H1 (cell line): ENCODE data around the gene CACNA1D. TPM values are rescaled to one million over a fixed set of nuclear protein-coding genes. Genes with fewer than 3 reads are reported as not detected.

Source experiments
- BACH1 ChIP-seq: IDR thresholded peaks from 2 replicates; pipeline ENCODE4 v1.6.1; 2012; ENCODE audit warnings: low read length, improper control_type of control experiment
- GABPA ChIP-seq: IDR thresholded peaks from 2 replicates; pipeline ENCODE4 v1.6.1; 2011; ENCODE audit warnings: mild to moderate bottlenecking, low read length, moderate library complexity, borderline replicate concordance; ENCODE audit not compliant: insufficient read depth
- HDAC2 ChIP-seq, 2 experiments: fragments of 300-600 bp in 1 of 2; sonication (generic) in 1 of 2; IDR thresholded peaks; 2 replicates each; pipeline ENCODE4 v1.6.1; 2011 to 2012; ENCODE audit warnings: low read depth in 2 of 2, low read length in 2 of 2, mild to moderate bottlenecking in 2 of 2, moderate library complexity in 2 of 2, borderline replicate concordance in 1 of 2, inconsistent platforms in 1 of 2
- NRF1 ChIP-seq: IDR thresholded peaks from 2 replicates; pipeline ENCODE4 v1.6.1; 2011; ENCODE audit warnings: mild to moderate bottlenecking, low read depth, low read length, improper control_type of control experiment
- SIN3A ChIP-seq, 2 experiments: IDR thresholded peaks in 1 of 2; conservative IDR thresholded peaks in 1 of 2; 2 replicates each; pipeline ENCODE4 v1.6.1; 2011 to 2012; ENCODE audit warnings: low read length in 2 of 2, improper control_type of control experiment in 1 of 2, low read depth in 1 of 2, mild to moderate bottlenecking in 1 of 2
- SP1 ChIP-seq: IDR thresholded peaks from 2 replicates; pipeline ENCODE4 v1.6.1; 2011; ENCODE audit warnings: low read depth, low read length
- SUZ12 ChIP-seq: fragments of 200-600 bp; sonication (generic); IDR thresholded peaks from 2 replicates; pipeline ENCODE4 v1.6.1; 2012; ENCODE audit warnings: mild to moderate bottlenecking, inconsistent platforms, low read length, moderate library complexity, mixed read lengths
- polyA plus RNA-seq, 7 experiments: library from polyadenylated mRNA; depleted of rRNA in 3 of 7; stranded (reverse) in 5 of 7; unstranded in 2 of 7; fragments of >200 nt in 5 of 7; fragments of 200-250 nt in 2 of 7; gene quantifications; 1 replicate in 5 of 7; 2 replicates in 1 of 7; 4 replicates in 1 of 7; pipeline versions ENCODE4 v1.2.1 to v1.2.3, GENCODE V29; 2011 to 2013; ENCODE audit warnings: missing spikeins in 2 of 7, mixed read lengths in 2 of 7
- total RNA-seq: library from RNA; stranded (reverse); fragmentation: NEBNext Ultra II Directional; extraction: Animal tissue kit (Norgen Biotek cat#: 25700); gene quantifications from 2 replicates; pipeline ENCODE4 v1.2.1, GENCODE V29; 2021

CACNA1D gene
- total and polyA plus RNA-seq, 2 of the 8 experiments (the other 6 are each of a cell fraction or from before 2014, with no cell fraction given): 2.0 to 2.9 TPM

DNA sequence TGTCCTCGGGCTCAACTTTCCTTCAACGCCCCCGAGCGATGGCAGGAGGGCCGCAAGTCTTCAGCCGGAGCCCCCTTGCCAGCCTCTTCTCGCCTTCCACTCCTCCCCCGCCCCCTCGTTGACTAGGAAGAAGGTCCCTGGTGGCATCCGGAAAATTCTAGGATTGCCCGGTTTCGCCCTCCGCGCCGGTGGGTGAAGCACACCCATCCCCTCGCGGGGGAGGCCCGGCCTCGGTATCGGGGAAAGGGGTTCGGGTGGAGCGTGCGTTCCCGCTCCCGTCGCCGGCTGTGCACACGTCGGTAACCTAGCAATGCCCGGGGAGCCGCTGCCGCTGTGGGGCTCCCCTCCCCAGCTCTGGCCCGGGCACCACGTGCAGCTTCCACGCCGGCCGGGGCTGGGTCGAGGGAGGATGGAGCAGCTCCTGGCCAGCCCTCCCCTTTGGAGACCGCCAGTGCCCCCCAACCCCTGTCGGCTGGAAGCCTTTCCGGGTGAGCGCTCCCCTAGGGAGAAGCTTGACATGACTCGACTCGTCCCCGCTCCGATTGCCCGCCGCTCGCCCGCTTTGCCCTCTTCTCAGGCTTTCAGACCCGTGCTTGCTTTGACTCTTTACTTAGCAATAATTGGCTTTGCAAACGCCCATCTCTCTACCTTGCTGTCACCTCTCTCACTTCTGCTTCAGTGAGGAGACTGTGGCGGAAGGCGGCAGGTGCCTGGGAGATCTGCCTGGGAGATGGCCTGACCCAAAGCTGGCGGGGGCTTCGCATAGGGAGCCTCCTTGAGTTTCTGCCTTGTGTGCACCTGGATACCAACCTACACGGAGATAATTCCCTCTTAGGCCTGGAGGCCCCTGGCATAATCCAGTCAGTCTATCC lies 1.3 kb downstream of the CACNA1D start (continued):
- no peak for TF ChIP-seq NRF1
- TF ChIP-seq HDAC2 (IDR thresholded peaks at IDR 0.05; ENCODE audit: borderline replicate concordance in 1 of 2, low read depth in 2 of 2, low read length in 2 of 2): 0 out of 4 replicates have a peak, but pooled peaks of 1 of the 2 experiments have one; percentile 53
- peak in 1 of 2 experiments; percentile 50; a peak in 1 of 4 replicates for TF ChIP-seq SIN3A (conservative IDR thresholded peaks at IDR 0.05 in 1 of 2, IDR thresholded peaks at IDR 0.05 in 1 of 2; ENCODE audit: low read depth in 1 of 2, low read length in 2 of 2)
- TF ChIP-seq SUZ12: peak; percentile 84
- TF ChIP-seq SP1: no peak
- TF ChIP-seq BACH1: no peak
- 0 out of 2 replicates have a peak, but pooled peaks have one; percentile 41 for TF ChIP-seq GABPA
- TF ChIP-seq, all 59 proteins: peak for 10
